A549 (cell line): ENCODE measurements around the gene WDFY2. TPM values are rescaled to one million over a fixed set of nuclear protein-coding genes. Genes with fewer than 3 reads are reported as not detected.

Experiments
- ATAC-seq, 2 experiments: fragments of 200-7000 bp in 1 of 2; fragments of >200 bp in 1 of 2; cut with Nextera tagmentation in 1 of 2; cut with Tn5 transposase in 1 of 2; 3 replicates each; pipeline versions ENCODE4 v1.8.0 to v1.9.1; 2018 to 2020; ENCODE audit warnings: mild to moderate bottlenecking in 1 of 2, moderate library complexity in 1 of 2
- CTCF ChIA-PET: fragments of 300-600 bp; sonication (Branson Sonifier 250); formaldehyde crosslinking; extraction: SDS; loops from one replicate; lab custom pipeline; 2021; ENCODE audit warnings: antibody characterized with exemption, inconsistent platforms; lab: Yijun Ruan, JAX
- POLR2A ChIA-PET: fragments of 350-600 bp; formaldehyde crosslinking; extraction: SDS; loops from one replicate; lab custom pipeline; 2021; ENCODE audit warnings: antibody characterized with exemption, inconsistent platforms; lab: Yijun Ruan, JAX
- DNase-seq, 2 experiments: peaks; one replicate each; pipeline versions ENCODE4 v3.0.0 to v3.0.0-alpha.2; 2011 to 2016; ENCODE audit warnings: low read depth in 1 of 2, low spot score in 1 of 2
- FAIRE-seq: peaks from 2 replicates; lab custom pipeline; 2011; peaks lifted over from hg19 to GRCh38; lab: Jason Lieb, UNC
- H3K27ac ChIP-seq, 2 experiments: fragments of >200 bp; sonication (Bioruptor Twin); formaldehyde crosslinking; 3 replicates each; pipeline ENCODE4 v1.5.1; 2016 to 2017
- H3K4me1 ChIP-seq: fragments of >200 bp; sonication (Bioruptor Twin); formaldehyde crosslinking; 3 replicates; pipeline ENCODE4 v1.6.1; 2016
- H3K4me2 ChIP-seq: fragments of >200 bp; sonication (Bioruptor Twin); formaldehyde crosslinking; 3 replicates; pipeline ENCODE4 v1.6.1; 2016
- H3K4me3 ChIP-seq: fragments of >200 bp; sonication (Bioruptor Twin); formaldehyde crosslinking; 3 replicates; pipeline ENCODE4 v1.5.1; 2016
- H3K9me3 ChIP-seq: fragments of >200 bp; sonication (Bioruptor Twin); formaldehyde crosslinking; 3 replicates; pipeline ENCODE4 v1.6.1; 2016
- E2F6 ChIP-seq: IDR thresholded peaks from 2 replicates; pipeline ENCODE4 v1.6.1; 2012; ENCODE audit warnings: low read depth, borderline replicate concordance
- EHF ChIP-seq: fragments of 250-450 bp; sonication (Bioruptor Pico); IDR thresholded peaks from 2 replicates; pipeline ENCODE4 v1.5.0; 2020; ENCODE audit warnings: mild to moderate bottlenecking
- FOSL2 ChIP-seq, 2 experiments: fragments of 450-650 bp in 1 of 2; fragments of >200 bp in 1 of 2; sonication (Bioruptor Twin) in 1 of 2; formaldehyde crosslinking; IDR thresholded peaks; 2 replicates each; pipeline versions ENCODE4 v1.5.0 to v1.6.1; 2016 to 2020; ENCODE audit warnings: mild to moderate bottlenecking in 1 of 2, moderate library complexity in 1 of 2
- FOXS1 ChIP-seq: fragments of 250-450 bp; sonication (Bioruptor Pico); IDR thresholded peaks from 2 replicates; pipeline ENCODE4 v1.5.0; 2020; ENCODE audit warnings: mild to moderate bottlenecking, moderate library complexity
- HES2 ChIP-seq: fragments of >200 bp; sonication (Bioruptor Twin); formaldehyde crosslinking; IDR thresholded peaks from 2 replicates; pipeline ENCODE4 v1.6.1; 2016
- HOXB13 ChIP-seq: fragments of 250-450 bp; sonication (Bioruptor Pico); IDR thresholded peaks from 2 replicates; pipeline ENCODE4 v1.5.0; 2020; ENCODE audit warnings: low read depth, mild to moderate bottlenecking, moderate library complexity
- NPAS2 ChIP-seq: fragments of 250-450 bp; sonication (Bioruptor Pico); IDR thresholded peaks from 2 replicates; pipeline ENCODE4 v1.8.0; 2022; ENCODE audit warnings: mild to moderate bottlenecking, moderate library complexity, borderline replicate concordance
- POLR2A ChIP-seq: IDR thresholded peaks from 2 replicates; pipeline ENCODE4 v1.6.1; 2012; ENCODE audit warnings: mild to moderate bottlenecking, low read length
- RCOR1 ChIP-seq: fragments of 150-350 bp; IDR thresholded peaks from 2 replicates; pipeline ENCODE4 v1.6.1; 2014; ENCODE audit warnings: antibody characterized with exemption, low read length, low read depth
- RFX5 ChIP-seq: fragments of 450-650 bp; IDR thresholded peaks from 2 replicates; pipeline ENCODE4 v1.7.1; 2014; ENCODE audit warnings: antibody characterized with exemption, mild to moderate bottlenecking, moderate library complexity
- RNF2 ChIP-seq: fragments of 200-600 bp; sonication (generic); IDR thresholded peaks from 2 replicates; pipeline ENCODE4 v1.6.1; 2016; ENCODE audit warnings: low read depth, mild to moderate bottlenecking, antibody characterized with exemption, moderate library complexity, borderline replicate concordance
- SREBF2 ChIP-seq: fragments of 450-650 bp; IDR thresholded peaks from 2 replicates; pipeline ENCODE4 v1.6.1; 2014; ENCODE audit warnings: mild to moderate bottlenecking, moderate library complexity
- TFCP2L1 ChIP-seq: fragments of 250-450 bp; sonication (Bioruptor Pico); IDR thresholded peaks from 2 replicates; pipeline ENCODE4 v1.5.0; 2021; ENCODE audit warnings: mild to moderate bottlenecking
- ZC3H11A ChIP-seq: fragments of 450-650 bp; IDR thresholded peaks from 2 replicates; pipeline ENCODE4 v1.6.1; 2014; ENCODE audit warnings: antibody characterized with exemption, mild to moderate bottlenecking
- ZSCAN20 ChIP-seq: fragments of 250-450 bp; sonication (Bioruptor Pico); IDR thresholded peaks from 2 replicates; pipeline ENCODE4 v1.8.0; 2022; ENCODE audit warnings: mild to moderate bottlenecking, moderate library complexity
- WGBS: methylation state at CpG from one replicate; pipeline ENCODE4 v1.1.6; 2017; ENCODE audit errors: missing lambda C conversion rate; 5-methylcytosine and 5-hydroxymethylcytosine counted together
- polyA plus RNA-seq, 4 experiments: library from polyadenylated mRNA; depleted of rRNA in 3 of 4; stranded (reverse); fragments of >200 nt; fragmentation: RNase III in 1 of 4; extraction: RNeasy Plus Mini Kit Qiagen cat#74134 plus additional on column Dnase treatment in 1 of 4; gene quantifications; 2 replicates in 3 of 4; 3 replicates in 1 of 4; pipeline ENCODE4 v1.2.3, GENCODE V29; 2011 to 2017
- TF ChIP-seq, protein P1 (sequence below): fragments of 200-600 bp; sonication (generic); IDR thresholded peaks from 2 replicates; pipeline ENCODE4 v1.6.1; 2016; ENCODE audit warnings: antibody characterized with exemption, mild to moderate bottlenecking, moderate library complexity

The WDFY2 gene
- polyA plus RNA-seq, 2 of the 4 experiments (the other 2 are of a cell fraction), result 5.2 to 8.5 TPM

- ChIA-PET POLR2A (no interaction called here), CTCF (no interaction called here)
- H3K27ac ChIP-seq, result no peak overlapping the region
- FAIRE-seq, result no peak
- no peak overlapping the region for H3K4me2 ChIP-seq
- no peaks in the 10 kb centered on the region for H3K9me3 ChIP-seq
- no peak overlapping the region for H3K4me3 ChIP-seq
- peaks cover 17% of the 10 kb centered on the region for H3K4me1 ChIP-seq
- 88% methylated on average over 1 of the region's 1 CpG for whole genome bisulfite sequencing
- ATAC-seq, result no peak
- no peak for TF ChIP-seq ZSCAN20 (CRISPR knock-in tag)
- no peak for TF ChIP-seq RCOR1
- TF ChIP-seq E2F6, result no peak
- no peak for TF ChIP-seq ZC3H11A
- no peak for TF ChIP-seq FOXS1 (CRISPR knock-in tag)
- TF ChIP-seq FOSL2 (IDR thresholded peaks at IDR 0.05), result no peak
- TF ChIP-seq FOSL2 (CRISPR knock-in tag; IDR thresholded peaks at IDR 0.05), result no peak
- no peak for TF ChIP-seq RNF2
- no peak for TF ChIP-seq SREBF2
- TF ChIP-seq HOXB13, result no peak
- TF ChIP-seq, protein P1, sequence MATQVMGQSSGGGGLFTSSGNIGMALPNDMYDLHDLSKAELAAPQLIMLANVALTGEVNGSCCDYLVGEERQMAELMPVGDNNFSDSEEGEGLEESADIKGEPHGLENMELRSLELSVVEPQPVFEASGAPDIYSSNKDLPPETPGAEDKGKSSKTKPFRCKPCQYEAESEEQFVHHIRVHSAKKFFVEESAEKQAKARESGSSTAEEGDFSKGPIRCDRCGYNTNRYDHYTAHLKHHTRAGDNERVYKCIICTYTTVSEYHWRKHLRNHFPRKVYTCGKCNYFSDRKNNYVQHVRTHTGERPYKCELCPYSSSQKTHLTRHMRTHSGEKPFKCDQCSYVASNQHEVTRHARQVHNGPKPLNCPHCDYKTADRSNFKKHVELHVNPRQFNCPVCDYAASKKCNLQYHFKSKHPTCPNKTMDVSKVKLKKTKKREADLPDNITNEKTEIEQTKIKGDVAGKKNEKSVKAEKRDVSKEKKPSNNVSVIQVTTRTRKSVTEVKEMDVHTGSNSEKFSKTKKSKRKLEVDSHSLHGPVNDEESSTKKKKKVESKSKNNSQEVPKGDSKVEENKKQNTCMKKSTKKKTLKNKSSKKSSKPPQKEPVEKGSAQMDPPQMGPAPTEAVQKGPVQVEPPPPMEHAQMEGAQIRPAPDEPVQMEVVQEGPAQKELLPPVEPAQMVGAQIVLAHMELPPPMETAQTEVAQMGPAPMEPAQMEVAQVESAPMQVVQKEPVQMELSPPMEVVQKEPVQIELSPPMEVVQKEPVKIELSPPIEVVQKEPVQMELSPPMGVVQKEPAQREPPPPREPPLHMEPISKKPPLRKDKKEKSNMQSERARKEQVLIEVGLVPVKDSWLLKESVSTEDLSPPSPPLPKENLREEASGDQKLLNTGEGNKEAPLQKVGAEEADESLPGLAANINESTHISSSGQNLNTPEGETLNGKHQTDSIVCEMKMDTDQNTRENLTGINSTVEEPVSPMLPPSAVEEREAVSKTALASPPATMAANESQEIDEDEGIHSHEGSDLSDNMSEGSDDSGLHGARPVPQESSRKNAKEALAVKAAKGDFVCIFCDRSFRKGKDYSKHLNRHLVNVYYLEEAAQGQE, result no peak
- DNase-seq, result no peak
These were observed 24.1 kb upstream of the WDFY2 start for GRCh38 chr13:51559946-51560735.

DNA sequence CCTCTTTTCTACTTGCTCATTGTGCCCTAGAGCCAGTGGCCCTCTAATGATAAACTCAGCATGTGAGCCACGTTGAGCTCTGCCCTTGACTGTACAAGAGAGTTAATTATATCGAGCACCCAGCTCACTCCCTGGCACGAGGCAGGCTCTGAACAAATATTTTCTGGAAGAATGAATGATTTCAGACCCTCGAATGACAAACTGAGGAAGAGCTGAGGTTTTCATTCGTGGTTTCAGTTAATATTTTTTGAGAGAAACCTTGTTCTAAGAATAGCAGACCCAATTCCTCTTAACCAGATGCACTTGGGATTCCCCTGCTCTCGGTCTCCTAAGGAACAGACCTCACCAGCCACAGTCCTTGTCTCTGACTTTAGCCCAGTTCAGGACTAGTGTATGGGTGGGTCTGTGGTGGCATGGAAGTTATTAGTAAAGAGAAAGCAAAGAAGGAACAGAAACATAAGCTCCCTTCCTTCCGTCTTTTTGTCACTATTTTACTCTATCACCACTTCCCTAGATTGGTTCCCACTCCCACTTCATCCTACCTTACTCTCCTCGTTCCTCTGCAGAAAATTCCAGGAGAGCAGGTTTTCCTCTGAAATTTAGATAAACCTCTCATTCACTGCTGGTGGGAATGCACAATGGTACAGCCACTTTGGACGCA is 22.1 kb upstream of the WDFY2 start:
- FAIRE-seq, result no peak
- no peak for DNase-seq
- POLR2A ChIA-PET, result no interaction called here
- Histone ChIP-seq H3K9me3 (no peaks in the 10 kb centered on the region), H3K4me3 (no peak overlapping the region), H3K4me1 (peaks cover 17% of the 10 kb centered on the region), H3K27ac (no peak overlapping the region), H3K4me2 (no peak overlapping the region)
- CTCF ChIA-PET, result no interaction called here
- TF ChIP-seq EHF (CRISPR knock-in tag), result no peak
- no peak for TF ChIP-seq NPAS2
- WGBS, result 63% methylated on average over 9 of the region's 9 CpGs
- no peak for ATAC-seq

DNA sequence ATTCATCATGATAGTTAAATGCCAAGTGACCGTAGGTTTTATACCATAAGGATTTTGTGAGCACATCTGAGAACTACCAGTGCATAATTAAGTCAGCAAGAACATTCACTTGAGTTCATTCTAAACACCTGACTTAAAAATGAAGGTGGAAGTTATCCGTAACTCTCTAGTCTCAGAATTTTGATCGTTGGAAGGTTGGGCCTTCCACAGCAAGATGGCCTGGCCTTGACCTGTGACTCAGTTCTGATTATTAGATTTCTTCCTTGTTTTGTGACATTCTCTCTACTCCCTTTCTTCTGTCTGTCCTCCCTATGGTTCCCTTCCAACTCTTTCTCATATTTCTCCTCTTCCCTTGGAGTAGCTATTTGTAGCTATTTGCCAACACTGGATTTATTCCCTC is 20.0 kb upstream of the WDFY2 start:
- ChIA-PET CTCF (interaction anchor here (0.9 kb wide), 1 partner anchor 19 kb away, joined by 4 read pairs; no protein-coding TSS in a partner anchor), POLR2A (no interaction called here)
- WGBS, result 60% methylated on average over 3 of the region's 3 CpGs
- FAIRE-seq (no peak), DNase-seq (no peak), ATAC-seq (no peak)
- no peaks in the 10 kb centered on the region for H3K9me3 ChIP-seq
- TF ChIP-seq TFCP2L1 (CRISPR knock-in tag), result no peak
- TF ChIP-seq NPAS2, result no peak
- TF ChIP-seq HES2, result no peak
- no peak for TF ChIP-seq RFX5
- no peak for TF ChIP-seq POLR2A
- TF ChIP-seq EHF (CRISPR knock-in tag), result no peak
- no peak overlapping the region for H3K4me3 ChIP-seq
- no peak overlapping the region; the same call in 2 of the 3 replicates for H3K4me2 ChIP-seq
- H3K4me1 ChIP-seq, result 0 out of 3 replicates have a peak, but pooled peaks cover 3% of the 10 kb centered on the region
- H3K27ac ChIP-seq, result no peak overlapping the region
